Activated naive CD4-positive, alpha-beta T cell treated with anti-CD3 and anti-CD28 coated beads, Interleukin-2, amount 50 U/mL, for 24 hours (primary cell): ENCODE measurements around the gene HCRTR1.

Source experiments
- H3K27ac Mint-ChIP-seq: one replicate; pipeline ENCODE4 v1.8.0; 2021; ENCODE audit warnings: mild to moderate bottlenecking, mixed read lengths
- H3K27me3 Mint-ChIP-seq: one replicate; pipeline ENCODE4 v1.8.0; 2021; ENCODE audit warnings: mixed read lengths
- H3K36me3 Mint-ChIP-seq: one replicate; pipeline ENCODE4 v1.8.0; 2021; ENCODE audit warnings: mixed read lengths
- H3K4me1 Mint-ChIP-seq: one replicate; pipeline ENCODE4 v1.8.0; 2021; ENCODE audit warnings: mixed read lengths
- H3K4me3 Mint-ChIP-seq: one replicate; pipeline ENCODE4 v1.8.0; 2021; ENCODE audit warnings: mild to moderate bottlenecking, mixed read lengths
- H3K9me3 Mint-ChIP-seq: one replicate; pipeline ENCODE4 v1.8.0; 2021; ENCODE audit warnings: mixed read lengths

Gene HCRTR1

DNA sequence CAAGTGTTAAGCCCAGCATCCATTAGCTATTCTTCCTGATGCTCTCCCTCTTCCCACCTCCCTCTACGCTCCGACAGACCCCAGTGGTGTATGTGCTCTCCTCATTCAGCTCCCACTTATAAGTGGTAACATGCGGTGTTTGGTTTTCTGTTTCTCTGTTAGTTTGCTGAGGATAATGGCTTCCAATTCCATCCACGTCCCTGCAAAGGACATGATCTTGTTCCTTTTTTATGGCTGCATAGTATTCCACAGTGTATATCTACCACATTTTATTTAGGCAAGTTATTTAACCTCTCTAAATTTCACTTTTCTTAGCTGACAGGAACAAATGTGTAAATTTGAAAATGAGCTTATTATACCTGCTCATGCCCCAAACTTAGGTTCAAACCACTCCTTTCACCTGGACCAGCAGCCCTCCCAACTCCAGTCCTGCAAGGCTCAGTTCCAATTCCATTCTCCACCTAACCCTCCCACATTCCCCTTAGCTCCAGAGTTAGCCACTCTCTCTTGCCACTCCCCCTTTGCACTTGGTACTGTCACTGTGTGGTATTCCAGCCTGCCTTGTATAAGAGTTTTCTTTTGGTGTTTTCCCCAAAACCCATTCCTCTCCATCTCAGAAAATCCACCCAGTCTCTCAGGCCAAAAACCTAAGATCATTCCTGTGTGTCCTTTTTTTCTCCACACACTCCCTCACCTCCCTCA lies 28.9 kb downstream of the HCRTR1 start:
- no peaks in the 10 kb centered on the region for H3K9me3 Mint-ChIP-seq
- no peak overlapping the region for H3K27ac Mint-ChIP-seq
- no peaks in the 10 kb centered on the region for H3K27me3 Mint-ChIP-seq
- peak overlapping the region; percentile 100 for H3K4me3 Mint-ChIP-seq
- peaks cover 39% of the 10 kb centered on the region for H3K4me1 Mint-ChIP-seq
- H3K36me3 Mint-ChIP-seq = peaks cover 3% of the 10 kb centered on the region

DNA sequence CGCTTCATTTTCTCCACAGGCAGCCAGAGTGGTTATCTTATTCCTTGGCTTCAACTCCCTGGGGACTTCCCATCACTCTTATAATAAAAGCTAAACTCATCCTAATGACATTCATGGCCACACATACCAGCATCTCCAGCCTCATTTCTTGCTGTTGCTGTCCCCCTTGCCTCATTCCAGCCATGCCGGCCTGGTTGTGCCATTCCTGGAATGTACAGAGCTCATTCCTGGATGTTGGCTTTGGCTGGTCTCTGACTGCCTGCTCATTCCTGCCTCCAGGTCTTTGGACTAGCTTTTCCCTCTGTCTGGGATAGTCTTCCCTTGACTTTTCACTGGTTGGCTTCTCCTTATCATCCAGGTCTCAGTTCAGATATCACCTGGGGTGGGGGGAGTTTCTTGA lies 29.6 kb downstream of the HCRTR1 start:
- peaks cover 3% of the 10 kb centered on the region for H3K36me3 Mint-ChIP-seq
- H3K9me3 Mint-ChIP-seq = no peaks in the 10 kb centered on the region

DNA sequence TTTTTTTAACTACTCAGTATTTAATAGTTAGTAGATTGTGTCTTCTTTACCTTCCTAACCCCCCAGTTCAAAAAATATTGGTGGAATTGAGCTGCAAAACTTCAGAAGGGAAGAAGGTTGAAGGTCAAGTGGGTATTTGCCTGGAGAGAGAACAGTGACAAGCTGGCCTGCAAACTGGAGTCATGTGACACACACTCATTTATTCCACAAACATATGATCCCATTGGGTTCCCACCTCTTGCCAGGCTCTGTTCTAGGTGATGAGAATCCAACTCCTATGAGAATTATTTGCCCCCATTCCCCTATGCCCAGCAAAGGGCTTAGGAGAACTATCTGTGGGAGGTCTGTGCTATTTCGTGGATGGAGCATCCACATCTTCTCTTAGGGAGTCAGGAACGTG lies 30.7 kb downstream of the HCRTR1 start:
- Mint-ChIP-seq H3K4me1 (peaks cover 34% of the 10 kb centered on the region), H3K27me3 (no peaks in the 10 kb centered on the region), H3K4me3 (no peak overlapping the region), H3K27ac (no peak overlapping the region), H3K9me3 (no peaks in the 10 kb centered on the region), H3K36me3 (peaks cover 3% of the 10 kb centered on the region)

More for the DNA sequence above, 29.6 kb downstream of the HCRTR1 start:
- Mint-ChIP-seq H3K27me3 (no peaks in the 10 kb centered on the region), H3K4me1 (peaks cover 39% of the 10 kb centered on the region), H3K27ac (no peak overlapping the region), H3K4me3 (peak overlapping the region; percentile 100)

DNA sequence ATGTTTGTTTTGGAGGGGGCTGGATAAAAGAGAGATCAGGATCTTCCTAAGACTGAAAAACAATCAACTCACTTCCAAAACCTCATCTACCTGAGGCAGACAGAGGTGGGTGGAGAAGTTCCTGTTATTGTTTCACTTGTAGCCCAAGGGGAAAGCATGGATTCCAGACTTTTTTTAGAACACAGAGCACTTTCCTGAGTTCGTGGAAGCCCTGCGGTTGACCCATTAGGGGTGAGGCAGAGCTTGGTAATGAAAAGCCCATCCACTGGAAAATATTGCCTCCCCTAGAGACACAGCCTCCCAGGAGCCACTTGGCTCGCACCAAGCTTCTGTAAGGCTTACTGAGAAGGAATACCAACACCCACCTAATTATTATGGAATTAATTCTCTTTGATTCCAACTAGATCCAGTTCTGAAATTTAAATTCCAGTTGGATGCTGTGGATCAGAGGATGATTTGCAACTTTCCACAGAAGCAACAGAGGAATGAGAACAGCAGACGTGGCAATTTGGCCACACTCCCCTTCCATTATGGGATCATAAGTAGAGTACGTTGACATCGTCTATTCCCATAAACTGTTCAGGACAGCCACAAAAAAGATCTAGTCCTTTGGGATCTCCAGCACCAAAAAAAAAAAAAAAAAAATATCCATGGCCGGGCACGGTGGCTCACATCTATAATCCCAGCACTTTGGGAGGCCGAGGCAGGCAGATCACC lies 31.3 kb downstream of the HCRTR1 start:
- Mint-ChIP-seq H3K27ac (no peak overlapping the region), H3K9me3 (no peaks in the 10 kb centered on the region), H3K4me3 (no peak overlapping the region), H3K36me3 (peaks cover 3% of the 10 kb centered on the region), H3K27me3 (no peaks in the 10 kb centered on the region), H3K4me1 (peaks cover 28% of the 10 kb centered on the region)

GRCh38 chr1:31650161-31651088 lies 32.9 kb downstream of the HCRTR1 start:
- H3K27me3 Mint-ChIP-seq = no peaks in the 10 kb centered on the region
- no peaks in the 10 kb centered on the region for H3K9me3 Mint-ChIP-seq
- H3K36me3 Mint-ChIP-seq = peaks cover 3% of the 10 kb centered on the region
- H3K27ac Mint-ChIP-seq = no peak overlapping the region
- peaks cover 16% of the 10 kb centered on the region for H3K4me1 Mint-ChIP-seq
- H3K4me3 Mint-ChIP-seq = no peak overlapping the region

DNA sequence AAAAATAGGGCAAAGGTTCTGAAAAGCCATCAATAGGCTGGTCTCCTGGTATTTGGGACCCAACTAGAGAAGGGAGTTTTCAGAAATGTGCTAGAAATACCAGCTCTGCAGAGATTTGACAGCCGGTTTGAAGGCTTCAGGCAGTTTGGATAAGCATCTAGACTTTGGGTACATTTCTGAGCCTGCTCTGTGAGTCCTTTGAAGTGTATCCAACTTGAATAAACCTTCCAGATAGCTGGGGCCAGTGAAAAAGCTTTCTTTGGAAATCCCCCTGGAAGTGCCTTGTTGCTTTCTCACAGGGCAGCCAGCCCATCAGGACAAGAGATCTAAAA lies 33.6 kb downstream of the HCRTR1 start:
- Mint-ChIP-seq H3K4me3 (no peak overlapping the region), H3K36me3 (peaks cover 3% of the 10 kb centered on the region), H3K27me3 (no peaks in the 10 kb centered on the region), H3K4me1 (peaks cover 9% of the 10 kb centered on the region), H3K9me3 (no peaks in the 10 kb centered on the region), H3K27ac (no peak overlapping the region)

GRCh38 chr1:31651766-31652165 lies 34.3 kb downstream of the HCRTR1 start:
- Mint-ChIP-seq H3K27me3 (no peaks in the 10 kb centered on the region), H3K4me1 (peaks cover 4% of the 10 kb centered on the region)

GRCh38 chr1:31652891-31653499 lies 35.5 kb downstream of the HCRTR1 start:
- H3K9me3 Mint-ChIP-seq = no peaks in the 10 kb centered on the region
- no peaks in the 10 kb centered on the region for H3K27me3 Mint-ChIP-seq
- no peaks in the 10 kb centered on the region for H3K36me3 Mint-ChIP-seq
- no peak overlapping the region for H3K27ac Mint-ChIP-seq
- no peaks in the 10 kb centered on the region for H3K4me1 Mint-ChIP-seq
- no peak overlapping the region for H3K4me3 Mint-ChIP-seq

More at GRCh38 chr1:31651766-31652165, 34.3 kb downstream of the HCRTR1 start:
- Mint-ChIP-seq H3K27ac (no peak overlapping the region), H3K36me3 (peaks cover 2% of the 10 kb centered on the region), H3K4me3 (no peak overlapping the region), H3K9me3 (no peaks in the 10 kb centered on the region)

DNA sequence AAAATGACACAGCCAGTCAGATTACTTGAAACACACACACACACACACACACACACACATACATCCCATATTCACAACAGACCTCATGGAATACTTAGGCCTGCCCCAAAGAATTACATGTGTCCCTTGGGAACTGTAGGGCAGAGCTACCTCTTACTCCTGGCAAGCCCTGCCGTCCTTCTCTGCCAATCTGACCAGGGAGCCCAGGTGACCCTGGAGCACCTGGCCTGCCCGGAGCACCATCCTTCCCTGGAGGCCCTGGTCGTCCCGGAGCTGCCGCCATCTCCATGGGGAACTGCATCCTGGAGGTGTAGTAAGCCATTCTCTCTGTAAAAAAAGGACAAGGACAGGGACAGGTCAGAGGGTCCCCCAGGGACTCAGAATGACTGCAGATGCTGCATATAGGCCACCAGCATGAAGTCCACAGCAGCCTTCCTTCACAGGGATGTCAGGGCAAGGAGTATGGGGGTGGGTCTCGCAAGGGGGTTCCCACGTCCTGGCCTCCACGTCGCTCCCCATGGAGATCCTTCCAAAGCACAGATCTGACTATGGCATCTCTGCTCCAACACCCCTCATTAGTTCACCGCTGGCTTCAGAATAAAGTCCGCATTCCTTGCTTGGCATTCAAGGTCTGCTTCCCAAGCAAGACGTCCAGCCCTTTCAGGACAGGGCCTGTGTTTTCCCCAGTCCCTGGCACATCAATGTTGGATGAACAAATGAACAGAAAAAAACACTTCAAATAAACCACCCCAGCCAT lies 36.4 kb downstream of the HCRTR1 start:
- no peaks in the 10 kb centered on the region for H3K36me3 Mint-ChIP-seq
- no peak overlapping the region for H3K4me3 Mint-ChIP-seq
- H3K27ac Mint-ChIP-seq = no peak overlapping the region
- no peaks in the 10 kb centered on the region for H3K27me3 Mint-ChIP-seq
- no peaks in the 10 kb centered on the region for H3K9me3 Mint-ChIP-seq
- no peaks in the 10 kb centered on the region for H3K4me1 Mint-ChIP-seq

DNA sequence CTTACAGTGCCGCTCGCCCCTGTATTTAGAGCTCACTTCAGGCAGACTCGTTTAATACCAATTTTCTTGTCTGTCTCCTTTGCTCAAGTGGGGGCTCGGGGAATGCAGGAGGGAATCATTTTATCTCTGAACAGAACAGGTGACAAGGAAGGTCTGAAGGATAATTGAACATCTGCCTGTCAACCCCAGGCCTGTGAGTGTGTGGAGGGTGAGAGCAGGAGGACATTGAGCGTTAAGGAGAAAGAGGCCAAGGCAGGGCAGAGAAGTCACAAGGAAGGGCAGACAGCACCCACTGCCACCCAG lies 36.9 kb downstream of the HCRTR1 start:
- H3K27me3 Mint-ChIP-seq = no peaks in the 10 kb centered on the region
- no peaks in the 10 kb centered on the region for H3K36me3 Mint-ChIP-seq
- no peak overlapping the region for H3K4me3 Mint-ChIP-seq
- H3K27ac Mint-ChIP-seq = no peak overlapping the region
- no peaks in the 10 kb centered on the region for H3K4me1 Mint-ChIP-seq
- H3K9me3 Mint-ChIP-seq = no peaks in the 10 kb centered on the region

- no peak overlapping the region for H3K27ac Mint-ChIP-seq
- no peaks in the 10 kb centered on the region for H3K27me3 Mint-ChIP-seq
- no peaks in the 10 kb centered on the region for H3K4me1 Mint-ChIP-seq
- no peaks in the 10 kb centered on the region for H3K36me3 Mint-ChIP-seq
- H3K4me3 Mint-ChIP-seq = no peak overlapping the region
- no peaks in the 10 kb centered on the region for H3K9me3 Mint-ChIP-seq
These were observed 37.6 kb downstream of the HCRTR1 start for GRCh38 chr1:31655104-31655503.

DNA sequence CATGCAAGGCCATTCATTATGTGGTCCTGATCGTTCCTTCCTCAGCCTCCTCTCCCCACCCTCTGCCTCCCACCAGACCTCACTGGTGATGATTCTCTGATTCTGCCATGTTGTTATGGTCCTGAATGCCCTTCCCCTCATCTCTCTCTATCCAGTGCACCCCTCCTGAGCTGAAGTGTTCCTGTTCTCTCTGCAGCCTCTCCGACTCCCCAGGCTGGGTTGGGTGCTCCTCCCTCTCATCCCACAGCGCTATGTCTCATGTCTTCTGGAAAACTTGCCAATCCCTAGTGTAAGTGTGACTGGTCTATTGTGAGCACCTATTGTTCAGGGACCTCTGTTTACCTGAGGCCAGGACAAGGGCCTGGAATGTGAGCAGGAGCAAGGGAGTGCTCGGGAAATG lies 38.3 kb downstream of the HCRTR1 start:
- Mint-ChIP-seq H3K36me3 (no peaks in the 10 kb centered on the region), H3K4me1 (no peaks in the 10 kb centered on the region), H3K27me3 (no peaks in the 10 kb centered on the region), H3K9me3 (no peaks in the 10 kb centered on the region), H3K27ac (no peak overlapping the region), H3K4me3 (no peak overlapping the region)

- no peaks in the 10 kb centered on the region for H3K27me3 Mint-ChIP-seq
- no peak overlapping the region for H3K4me3 Mint-ChIP-seq
- H3K9me3 Mint-ChIP-seq = no peaks in the 10 kb centered on the region
- H3K4me1 Mint-ChIP-seq = no peaks in the 10 kb centered on the region
- H3K27ac Mint-ChIP-seq = no peak overlapping the region
- H3K36me3 Mint-ChIP-seq = no peaks in the 10 kb centered on the region
These were observed 39.7 kb downstream of the HCRTR1 start for GRCh38 chr1:31657020-31657804.

DNA sequence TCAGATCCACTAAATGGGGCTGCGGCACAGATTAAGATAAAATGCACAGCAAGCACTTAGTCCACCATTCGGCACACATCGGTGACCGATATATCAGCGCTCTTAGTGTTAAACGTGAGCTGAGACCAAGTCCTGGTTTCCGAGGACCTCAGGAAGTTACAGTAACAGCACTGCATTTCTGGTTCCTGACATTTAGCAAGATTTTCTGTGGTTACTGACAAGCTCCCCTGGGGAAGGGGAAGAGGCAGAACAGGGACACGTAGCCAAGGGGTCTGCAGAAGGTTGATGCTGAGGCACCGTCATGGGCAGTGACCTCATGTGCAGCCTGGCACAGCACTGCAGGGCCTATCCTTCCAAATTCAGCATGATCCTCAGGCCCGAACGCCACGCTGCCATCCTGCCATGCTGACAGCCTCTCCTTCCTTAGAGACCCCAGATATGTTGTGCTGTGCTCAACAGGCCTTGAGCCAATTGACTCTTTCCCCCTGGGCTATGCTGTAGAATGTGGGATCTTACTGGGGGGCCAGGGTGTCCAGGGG lies 40.6 kb downstream of the HCRTR1 start:
- Mint-ChIP-seq H3K36me3 (no peaks in the 10 kb centered on the region), H3K4me1 (no peaks in the 10 kb centered on the region), H3K4me3 (no peak overlapping the region), H3K27me3 (no peaks in the 10 kb centered on the region), H3K27ac (no peak overlapping the region), H3K9me3 (no peaks in the 10 kb centered on the region)
